Esophagus (tissue), 2 donors: ENCODE data around the gene GRID2IP. TPM values are rescaled to one million over a fixed set of nuclear protein-coding genes. Genes with fewer than 3 reads are reported as not detected.
A peak's percentile ranks its signal among the peaks of the same experiment; 100 is the strongest.
"Not testable (repeated sequence)": the region's sequence is repeated elsewhere in the genome, so short reads cannot be mapped to it uniquely, and the experiment has no call there.

Experiments
- H3K27ac ChIP-seq, 2 donors: one replicate each; pipeline ENCODE4 v1.5.1; 2013; ENCODE audit warnings: low read depth in 2 of 2, mild to moderate bottlenecking in 2 of 2, inconsistent platforms in 1 of 2, low read length in 1 of 2, moderate library complexity in 1 of 2
- H3K27me3 ChIP-seq, 2 donors: one replicate each; pipeline ENCODE4 v1.6.1; 2013; ENCODE audit warnings: low read length in 2 of 2, control low read depth in 1 of 2, mild to moderate bottlenecking in 1 of 2; ENCODE audit not compliant: insufficient read depth in 2 of 2, control insufficient read depth in 1 of 2
- H3K36me3 ChIP-seq, 2 donors: one replicate each; pipeline ENCODE4 v1.6.1; 2013; ENCODE audit warnings: low read length in 1 of 2; ENCODE audit not compliant: control insufficient read depth in 2 of 2, insufficient read depth in 2 of 2
- H3K4me1 ChIP-seq, 2 donors: one replicate each; pipeline ENCODE4 v1.6.1; 2013; ENCODE audit warnings: low read length in 1 of 2; ENCODE audit not compliant: control insufficient read depth in 2 of 2, insufficient read depth in 2 of 2
- H3K4me3 ChIP-seq, 2 donors: one replicate each; pipeline ENCODE4 v1.5.1; 2013; ENCODE audit warnings: low read length in 2 of 2, mild to moderate bottlenecking in 2 of 2, low read depth in 1 of 2, moderate library complexity in 1 of 2
- H3K9me3 ChIP-seq, 2 donors: one replicate each; pipeline ENCODE4 v1.6.1; 2013; ENCODE audit warnings: mild to moderate bottlenecking in 2 of 2, low read depth in 1 of 2, low read length in 1 of 2, moderate library complexity in 1 of 2; ENCODE audit not compliant: control insufficient read depth in 2 of 2, insufficient read depth in 1 of 2
- WGBS, 2 donors: extraction: QIAGEN DNeasy Blood & Tissue Kit; methylation state at CpG; one replicate each; pipeline ENCODE4 v1.1.7; 2013; 5-methylcytosine and 5-hydroxymethylcytosine counted together
- polyA plus RNA-seq, 2 donors: library from polyadenylated mRNA; stranded (reverse); fragments of 200-250 nt; gene quantifications; one replicate each; pipeline ENCODE4 v1.2.3, GENCODE V29; 2013
- donor health status: healthy with polysubstance abuse.
- donor health status: Bipolar disorder and iron deficiency.

GRID2IP gene
- polyA plus RNA-seq, 2 donors = 0.39 to 0.44 TPM

GRCh38 chr7:6460303-6460702 lies 91.0 kb downstream of the GRID2IP start:
- H3K27ac ChIP-seq = peak overlapping the region in 1 of 2 donors; percentile 30
- H3K9me3 ChIP-seq = no peaks in the 10 kb centered on the region
- no peak overlapping the region for H3K4me3 ChIP-seq
- H3K4me1 ChIP-seq = peaks cover 0 to 3% of the 10 kb centered on the region in 2 donors
- WGBS, 2 donors = 60 to 62% methylated on average over 6 of the region's 6 CpGs
- no peaks in the 10 kb centered on the region for H3K27me3 ChIP-seq
- peaks cover 3 to 9% of the 10 kb centered on the region in 2 donors for H3K36me3 ChIP-seq

GRCh38 chr7:6458676-6459075 lies 92.6 kb downstream of the GRID2IP start:
- H3K27ac ChIP-seq, H3K9me3 ChIP-seq, H3K36me3 ChIP-seq, H3K27me3 ChIP-seq, H3K4me3 ChIP-seq, H3K4me1 ChIP-seq: not testable (repeated sequence)
- WGBS, 2 donors = 79 to 85% methylated on average over 3 of the region's 3 CpGs

- no peaks in the 10 kb centered on the region for H3K27me3 ChIP-seq
- 76 to 80% methylated on average over 4 of the region's 4 CpGs for WGBS, 2 donors
- H3K27ac ChIP-seq = no peak overlapping the region
- H3K4me1 ChIP-seq = peaks cover 0 to 3% of the 10 kb centered on the region in 2 donors
- H3K36me3 ChIP-seq = no peaks in the 10 kb centered on the region
- H3K9me3 ChIP-seq = no peaks in the 10 kb centered on the region
- H3K4me3 ChIP-seq = no peak overlapping the region
Observed at GRCh38 chr7:6453734-6454133, 97.5 kb downstream of the GRID2IP start.

GRCh38 chr7:6451224-6451705 lies 100.0 kb downstream of the GRID2IP start:
- H3K4me1 ChIP-seq = no peaks in the 10 kb centered on the region
- H3K4me3 ChIP-seq = no peak overlapping the region
- WGBS, 2 donors = 81 to 88% methylated on average over 6 of the region's 6 CpGs
- no peaks in the 10 kb centered on the region for H3K36me3 ChIP-seq
- H3K27ac ChIP-seq = no peak overlapping the region
- no peaks in the 10 kb centered on the region for H3K27me3 ChIP-seq
- H3K9me3 ChIP-seq = no peaks in the 10 kb centered on the region

GRCh38 chr7:6450591-6450990 lies 100.7 kb downstream of the GRID2IP start:
- WGBS, 2 donors = 66 to 83% methylated on average over 8 to 10 of the region's 10 CpGs
- not testable (repeated sequence) for H3K9me3 ChIP-seq, H3K4me1 ChIP-seq, H3K27me3 ChIP-seq, H3K36me3 ChIP-seq, H3K27ac ChIP-seq, H3K4me3 ChIP-seq

- H3K27ac ChIP-seq, H3K9me3 ChIP-seq, H3K36me3 ChIP-seq, H3K4me3 ChIP-seq, H3K4me1 ChIP-seq, H3K27me3 ChIP-seq: not testable (repeated sequence)
- WGBS, 2 donors = 56 to 63% methylated on average over 8 to 11 of the region's 11 CpGs
Observed at GRCh38 chr7:6449884-6450283, 101.4 kb downstream of the GRID2IP start.

- H3K36me3 ChIP-seq = peaks cover 4 to 6% of the 10 kb centered on the region in 2 donors
- H3K9me3 ChIP-seq = no peaks in the 10 kb centered on the region
- H3K4me1 ChIP-seq = no peaks in the 10 kb centered on the region
- WGBS, 2 donors = 82 to 88% methylated on average over 16 of the region's 16 CpGs
- no peak overlapping the region for H3K4me3 ChIP-seq
- peak overlapping the region; percentile 58 to 63 for H3K27ac ChIP-seq
- H3K27me3 ChIP-seq = no peaks in the 10 kb centered on the region
Observed at GRCh38 chr7:6448943-6449543, 102.2 kb downstream of the GRID2IP start.

GRCh38 chr7:6447581-6448199 lies 103.6 kb downstream of the GRID2IP start, which contains the start of gene DAGLB:
TSS of gene DAGLB (minus strand) at chr7:6447954. CDS start at chr7:6447842, 112 bp downstream.
- no peaks in the 10 kb centered on the region for H3K9me3 ChIP-seq
- WGBS, 2 donors = 0% methylated on average over 52 to 61 of the region's 61 CpGs
- peak within 1 kb of the TSS; percentile 72 to 92 for H3K4me3 ChIP-seq
- H3K27ac ChIP-seq = peak within 1 kb of the TSS; percentile 74 to 97
- H3K36me3 ChIP-seq = peaks cover 4 to 6% of the 10 kb centered on the region in 2 donors
- H3K27me3 ChIP-seq = no peaks in the 10 kb centered on the region
- no peaks in the 10 kb centered on the region for H3K4me1 ChIP-seq
